SK-N-SH treated with all-trans-retinoic acid at 6 μM for 48 hours (cell line): ENCODE data around the gene AMPD3.

Experiments
- ATAC-seq: fragments of 200-7000 bp; cut with Tn5 transposase; 3 replicates; pipeline ENCODE4 v1.9.1; 2020; ENCODE audit warnings: mild to moderate bottlenecking, moderate library complexity
- BACH2 ChIP-seq: fragments of 250-450 bp; sonication (Bioruptor Pico); IDR thresholded peaks from 2 replicates; pipeline ENCODE4 v1.9.0; 2021; ENCODE audit warnings: mild to moderate bottlenecking, borderline replicate concordance
- CSDC2 ChIP-seq: fragments of 250-450 bp; sonication (Bioruptor Pico); IDR thresholded peaks from 2 replicates; pipeline ENCODE4 v1.5.0; 2020; ENCODE audit warnings: mild to moderate bottlenecking, moderate library complexity
- ESRRG ChIP-seq: fragments of 250-450 bp; sonication (Bioruptor Pico); IDR thresholded peaks from 2 replicates; pipeline ENCODE4 v1.6.1; 2021; ENCODE audit warnings: mild to moderate bottlenecking
- GLIS3 ChIP-seq: fragments of 250-450 bp; sonication (Bioruptor Pico); IDR thresholded peaks from 2 replicates; pipeline ENCODE4 v1.5.0; 2020; ENCODE audit warnings: mild to moderate bottlenecking, moderate library complexity
- ISL1 ChIP-seq: fragments of 250-450 bp; sonication (Bioruptor Pico); IDR thresholded peaks from 2 replicates; pipeline ENCODE4 v2.1.2; 2022; ENCODE audit warnings: mild to moderate bottlenecking, moderate library complexity
- POU6F1 ChIP-seq: fragments of 250-450 bp; sonication (Bioruptor Pico); IDR thresholded peaks from 2 replicates; pipeline ENCODE4 v1.8.0; 2021; ENCODE audit warnings: low read depth, mild to moderate bottlenecking, moderate library complexity, borderline replicate concordance
- PPARA ChIP-seq: fragments of 250-450 bp; sonication (Bioruptor Pico); IDR thresholded peaks from 2 replicates; pipeline ENCODE4 v1.5.0; 2020; ENCODE audit warnings: mild to moderate bottlenecking, borderline replicate concordance
- RARB ChIP-seq: fragments of 250-450 bp; sonication (Bioruptor Pico); IDR thresholded peaks from 2 replicates; pipeline ENCODE4 v1.8.0; 2021; ENCODE audit warnings: mild to moderate bottlenecking, moderate library complexity
- SNAI2 ChIP-seq: fragments of 250-450 bp; sonication (Bioruptor Pico); IDR thresholded peaks from 2 replicates; pipeline ENCODE4 v1.5.0; 2020; ENCODE audit warnings: mild to moderate bottlenecking, moderate library complexity
- TCF4 ChIP-seq: fragments of 250-450 bp; sonication (Bioruptor Pico); IDR thresholded peaks from 2 replicates; pipeline ENCODE4 v1.8.0; 2021; ENCODE audit warnings: mild to moderate bottlenecking, moderate library complexity, borderline replicate concordance
- TOX ChIP-seq: fragments of 250-450 bp; sonication (Bioruptor Pico); IDR thresholded peaks from 2 replicates; pipeline ENCODE4 v1.8.0; 2021; ENCODE audit warnings: mild to moderate bottlenecking, moderate library complexity, borderline replicate concordance
- ZC3H10 ChIP-seq: fragments of 250-450 bp; sonication (Bioruptor Pico); IDR thresholded peaks from 2 replicates; pipeline ENCODE4 v1.5.1; 2021; ENCODE audit warnings: mild to moderate bottlenecking, moderate library complexity
- ZFP3 ChIP-seq: fragments of 250-450 bp; sonication (Bioruptor Pico); IDR thresholded peaks from 2 replicates; pipeline ENCODE4 v1.5.0; 2020; ENCODE audit warnings: mild to moderate bottlenecking, moderate library complexity
- ZNF565 ChIP-seq: fragments of 450-650 bp; formaldehyde crosslinking; conservative IDR thresholded peaks from 2 replicates; pipeline ENCODE4 v1.5.0; 2020; ENCODE audit warnings: low read depth, mild to moderate bottlenecking, moderate library complexity
- ZNF8 ChIP-seq: fragments of 450-650 bp; formaldehyde crosslinking; IDR thresholded peaks from 2 replicates; pipeline ENCODE4 v1.5.0; 2020; ENCODE audit warnings: mild to moderate bottlenecking, moderate library complexity
- TF ChIP-seq, protein P1 (sequence below): fragments of 250-450 bp; sonication (Bioruptor Pico); IDR thresholded peaks from 2 replicates; pipeline ENCODE4 v1.5.1; 2021; ENCODE audit warnings: mild to moderate bottlenecking, moderate library complexity
- TF ChIP-seq, protein P2 (sequence below): fragments of 250-450 bp; sonication (Bioruptor Pico); IDR thresholded peaks from 2 replicates; pipeline ENCODE4 v1.8.0; 2020; ENCODE audit warnings: mild to moderate bottlenecking, moderate library complexity, borderline replicate concordance
- TF ChIP-seq, protein P3 (sequence below): fragments of 250-450 bp; sonication (Bioruptor Pico); IDR thresholded peaks from 2 replicates; pipeline ENCODE4 v1.5.0; 2020; ENCODE audit warnings: mild to moderate bottlenecking, moderate library complexity

AMPD3 gene

GRCh38 chr11:10409207-10409661, 45.8 kb upstream of the AMPD3 start:
- no peak for TF ChIP-seq SNAI2 (CRISPR knock-in tag)
- no peak for TF ChIP-seq ZFP3 (CRISPR knock-in tag)
- TF ChIP-seq BACH2 = no peak
- TF ChIP-seq ZNF565 (CRISPR knock-in tag) = no peak
- no peak for TF ChIP-seq CSDC2
- TF ChIP-seq, protein P1, sequence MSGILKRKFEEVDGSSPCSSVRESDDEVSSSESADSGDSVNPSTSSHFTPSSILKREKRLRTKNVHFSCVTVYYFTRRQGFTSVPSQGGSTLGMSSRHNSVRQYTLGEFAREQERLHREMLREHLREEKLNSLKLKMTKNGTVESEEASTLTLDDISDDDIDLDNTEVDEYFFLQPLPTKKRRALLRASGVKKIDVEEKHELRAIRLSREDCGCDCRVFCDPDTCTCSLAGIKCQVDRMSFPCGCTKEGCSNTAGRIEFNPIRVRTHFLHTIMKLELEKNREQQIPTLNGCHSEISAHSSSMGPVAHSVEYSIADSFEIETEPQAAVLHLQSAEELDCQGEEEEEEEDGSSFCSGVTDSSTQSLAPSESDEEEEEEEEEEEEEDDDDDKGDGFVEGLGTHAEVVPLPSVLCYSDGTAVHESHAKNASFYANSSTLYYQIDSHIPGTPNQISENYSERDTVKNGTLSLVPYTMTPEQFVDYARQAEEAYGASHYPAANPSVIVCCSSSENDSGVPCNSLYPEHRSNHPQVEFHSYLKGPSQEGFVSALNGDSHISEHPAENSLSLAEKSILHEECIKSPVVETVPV (CRISPR knock-in tag) = no peak
- TF ChIP-seq, protein P2, sequence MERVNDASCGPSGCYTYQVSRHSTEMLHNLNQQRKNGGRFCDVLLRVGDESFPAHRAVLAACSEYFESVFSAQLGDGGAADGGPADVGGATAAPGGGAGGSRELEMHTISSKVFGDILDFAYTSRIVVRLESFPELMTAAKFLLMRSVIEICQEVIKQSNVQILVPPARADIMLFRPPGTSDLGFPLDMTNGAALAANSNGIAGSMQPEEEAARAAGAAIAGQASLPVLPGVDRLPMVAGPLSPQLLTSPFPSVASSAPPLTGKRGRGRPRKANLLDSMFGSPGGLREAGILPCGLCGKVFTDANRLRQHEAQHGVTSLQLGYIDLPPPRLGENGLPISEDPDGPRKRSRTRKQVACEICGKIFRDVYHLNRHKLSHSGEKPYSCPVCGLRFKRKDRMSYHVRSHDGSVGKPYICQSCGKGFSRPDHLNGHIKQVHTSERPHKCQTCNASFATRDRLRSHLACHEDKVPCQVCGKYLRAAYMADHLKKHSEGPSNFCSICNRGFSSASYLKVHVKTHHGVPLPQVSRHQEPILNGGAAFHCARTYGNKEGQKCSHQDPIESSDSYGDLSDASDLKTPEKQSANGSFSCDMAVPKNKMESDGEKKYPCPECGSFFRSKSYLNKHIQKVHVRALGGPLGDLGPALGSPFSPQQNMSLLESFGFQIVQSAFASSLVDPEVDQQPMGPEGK (CRISPR knock-in tag) = no peak
- ATAC-seq = no peak

GRCh38 chr11:10410106-10410843, 44.8 kb upstream of the AMPD3 start:
- no peak for ATAC-seq

GRCh38 chr11:10410844-10411200, 44.2 kb upstream of the AMPD3 start:
- no peak for ATAC-seq
- TF ChIP-seq RARB (CRISPR knock-in tag) (no peak), ZNF8 (CRISPR knock-in tag) (no peak), CSDC2 (no peak), BACH2 (no peak), TOX (CRISPR knock-in tag) (no peak), ESRRG (CRISPR knock-in tag) (no peak), ZFP3 (CRISPR knock-in tag) (no peak), ISL1 (CRISPR knock-in tag) (no peak), PPARA (CRISPR knock-in tag) (no peak), ZC3H10 (CRISPR knock-in tag) (no peak), ZNF565 (CRISPR knock-in tag) (no peak), TCF4 (no peak), GLIS3 (CRISPR knock-in tag) (no peak)
- TF ChIP-seq, protein P3, sequence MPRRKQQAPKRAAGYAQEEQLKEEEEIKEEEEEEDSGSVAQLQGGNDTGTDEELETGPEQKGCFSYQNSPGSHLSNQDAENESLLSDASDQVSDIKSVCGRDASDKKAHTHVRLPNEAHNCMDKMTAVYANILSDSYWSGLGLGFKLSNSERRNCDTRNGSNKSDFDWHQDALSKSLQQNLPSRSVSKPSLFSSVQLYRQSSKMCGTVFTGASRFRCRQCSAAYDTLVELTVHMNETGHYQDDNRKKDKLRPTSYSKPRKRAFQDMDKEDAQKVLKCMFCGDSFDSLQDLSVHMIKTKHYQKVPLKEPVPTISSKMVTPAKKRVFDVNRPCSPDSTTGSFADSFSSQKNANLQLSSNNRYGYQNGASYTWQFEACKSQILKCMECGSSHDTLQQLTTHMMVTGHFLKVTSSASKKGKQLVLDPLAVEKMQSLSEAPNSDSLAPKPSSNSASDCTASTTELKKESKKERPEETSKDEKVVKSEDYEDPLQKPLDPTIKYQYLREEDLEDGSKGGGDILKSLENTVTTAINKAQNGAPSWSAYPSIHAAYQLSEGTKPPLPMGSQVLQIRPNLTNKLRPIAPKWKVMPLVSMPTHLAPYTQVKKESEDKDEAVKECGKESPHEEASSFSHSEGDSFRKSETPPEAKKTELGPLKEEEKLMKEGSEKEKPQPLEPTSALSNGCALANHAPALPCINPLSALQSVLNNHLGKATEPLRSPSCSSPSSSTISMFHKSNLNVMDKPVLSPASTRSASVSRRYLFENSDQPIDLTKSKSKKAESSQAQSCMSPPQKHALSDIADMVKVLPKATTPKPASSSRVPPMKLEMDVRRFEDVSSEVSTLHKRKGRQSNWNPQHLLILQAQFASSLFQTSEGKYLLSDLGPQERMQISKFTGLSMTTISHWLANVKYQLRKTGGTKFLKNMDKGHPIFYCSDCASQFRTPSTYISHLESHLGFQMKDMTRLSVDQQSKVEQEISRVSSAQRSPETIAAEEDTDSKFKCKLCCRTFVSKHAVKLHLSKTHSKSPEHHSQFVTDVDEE = no peak
- TF ChIP-seq, protein P2 (CRISPR knock-in tag) = no peak

More at GRCh38 chr11:10410106-10410843, 44.8 kb upstream of the AMPD3 start:
- TF ChIP-seq, protein P3 = no peak
- TF ChIP-seq ZNF8 (CRISPR knock-in tag) = no peak
- TF ChIP-seq GLIS3 (CRISPR knock-in tag) = no peak
- TF ChIP-seq TOX (CRISPR knock-in tag) = no peak
- no peak for TF ChIP-seq SNAI2 (CRISPR knock-in tag)
- no peak for TF ChIP-seq PPARA (CRISPR knock-in tag)
- TF ChIP-seq POU6F1 (CRISPR knock-in tag) = no peak
- no peak for TF ChIP-seq BACH2
